Measurements from ENCODE around the gene SRP14. TPM values are rescaled to one million over a fixed set of nuclear protein-coding genes. Genes with fewer than 3 reads are reported as not detected.

SRP14 gene
- polyA plus RNA-seq, 1 experiment = 305 TPM

DNA sequence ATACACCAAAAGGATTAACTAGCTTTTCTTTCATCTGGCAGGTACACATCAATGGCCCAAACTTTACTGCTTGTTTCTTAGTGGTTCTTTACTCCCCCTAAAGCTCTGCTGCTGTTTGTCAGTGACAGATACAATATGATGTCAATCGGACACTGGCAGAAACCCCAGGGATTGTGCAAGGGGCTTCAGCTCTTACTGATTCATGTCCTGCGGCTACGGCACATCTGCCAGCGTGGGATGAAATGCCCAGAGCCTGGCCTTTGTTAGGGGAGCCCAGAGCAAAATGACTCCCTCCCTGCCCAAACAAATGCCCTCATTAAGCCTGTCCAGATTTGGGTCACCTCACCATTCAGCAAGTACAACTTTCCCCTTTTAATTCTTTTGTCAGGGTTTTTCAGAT is 28.3 kb downstream of the SRP14 start:
- CTCF ChIA-PET = interaction anchor here (0.7 kb wide), 1 partner anchor 9 kb away, joined by 3 read pairs; no protein-coding TSS in a partner anchor
- DNase-seq (ENCODE audit: low read depth) = no peak
- Histone ChIP-seq H3K4me3 (ENCODE audit: low read depth, low read length) (no peak overlapping the region), H3K36me3 (ENCODE audit: control insufficient read depth, insufficient read depth, low read length) (peaks cover 14% of the 10 kb centered on the region), H3K27me3 (ENCODE audit: control insufficient read depth, insufficient read depth, low read length) (no peaks in the 10 kb centered on the region)
- TF ChIP-seq, protein P1, sequence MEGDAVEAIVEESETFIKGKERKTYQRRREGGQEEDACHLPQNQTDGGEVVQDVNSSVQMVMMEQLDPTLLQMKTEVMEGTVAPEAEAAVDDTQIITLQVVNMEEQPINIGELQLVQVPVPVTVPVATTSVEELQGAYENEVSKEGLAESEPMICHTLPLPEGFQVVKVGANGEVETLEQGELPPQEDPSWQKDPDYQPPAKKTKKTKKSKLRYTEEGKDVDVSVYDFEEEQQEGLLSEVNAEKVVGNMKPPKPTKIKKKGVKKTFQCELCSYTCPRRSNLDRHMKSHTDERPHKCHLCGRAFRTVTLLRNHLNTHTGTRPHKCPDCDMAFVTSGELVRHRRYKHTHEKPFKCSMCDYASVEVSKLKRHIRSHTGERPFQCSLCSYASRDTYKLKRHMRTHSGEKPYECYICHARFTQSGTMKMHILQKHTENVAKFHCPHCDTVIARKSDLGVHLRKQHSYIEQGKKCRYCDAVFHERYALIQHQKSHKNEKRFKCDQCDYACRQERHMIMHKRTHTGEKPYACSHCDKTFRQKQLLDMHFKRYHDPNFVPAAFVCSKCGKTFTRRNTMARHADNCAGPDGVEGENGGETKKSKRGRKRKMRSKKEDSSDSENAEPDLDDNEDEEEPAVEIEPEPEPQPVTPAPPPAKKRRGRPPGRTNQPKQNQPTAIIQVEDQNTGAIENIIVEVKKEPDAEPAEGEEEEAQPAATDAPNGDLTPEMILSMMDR (IDR thresholded peaks at IDR 0.05; ENCODE audit: insufficient read depth, low read depth, low read length) = no peak
- POLR2A ChIA-PET = no interaction called here

DNA sequence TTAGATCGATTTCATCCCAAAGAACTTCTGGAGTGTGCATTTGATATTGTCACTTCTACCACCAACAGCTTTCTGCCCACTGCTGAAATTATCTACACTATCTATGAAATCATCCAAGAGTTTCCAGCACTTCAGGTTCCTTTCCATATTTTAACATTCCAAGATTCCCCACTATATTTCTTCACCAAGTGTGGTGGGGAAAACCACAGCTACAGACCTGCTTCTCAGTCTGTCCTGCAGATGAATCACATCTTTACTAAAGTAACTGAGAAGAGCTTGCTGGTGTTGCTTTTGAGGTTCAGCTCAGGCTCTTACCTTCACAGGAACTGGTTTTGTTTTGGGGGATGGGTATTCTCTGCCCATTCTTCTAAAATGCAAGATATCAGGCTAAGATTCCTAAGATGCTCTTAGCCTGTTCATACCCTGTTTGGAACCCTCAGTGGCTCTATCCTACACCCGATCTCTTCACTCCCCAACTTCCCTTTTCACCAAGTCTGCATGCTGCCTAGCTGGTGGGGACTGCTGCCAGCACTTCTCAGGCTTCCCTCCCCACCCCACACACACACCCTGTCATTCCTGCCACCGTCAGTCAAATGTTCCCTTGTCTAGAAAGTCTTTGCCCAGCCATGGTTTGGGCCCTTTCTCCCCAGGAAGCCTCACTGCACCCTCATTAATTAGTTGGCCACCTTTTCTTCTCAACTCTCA is 30.8 kb downstream of the SRP14 start:
- ChIA-PET POLR2A (interaction anchor here (0.5 kb wide), 1 partner anchor 37 kb away, joined by 12 read pairs; no protein-coding TSS in a partner anchor), CTCF (interaction anchor here (0.6 to 1.8 kb wide), 4 partner anchors 22 to 323 kb away, joined by 3 to 4 read pairs (median 4); no protein-coding TSS in a partner anchor)
- TF ChIP-seq, protein P1 (IDR thresholded peaks at IDR 0.05; ENCODE audit: insufficient read depth, low read depth, low read length) = no peak
- no peak for DNase-seq (ENCODE audit: low read depth)
- Histone ChIP-seq H3K36me3 (ENCODE audit: control insufficient read depth, insufficient read depth, low read length) (peaks cover 12% of the 10 kb centered on the region), H3K4me3 (ENCODE audit: low read depth, low read length) (no peak overlapping the region), H3K27me3 (ENCODE audit: control insufficient read depth, insufficient read depth, low read length) (no peaks in the 10 kb centered on the region)

DNA sequence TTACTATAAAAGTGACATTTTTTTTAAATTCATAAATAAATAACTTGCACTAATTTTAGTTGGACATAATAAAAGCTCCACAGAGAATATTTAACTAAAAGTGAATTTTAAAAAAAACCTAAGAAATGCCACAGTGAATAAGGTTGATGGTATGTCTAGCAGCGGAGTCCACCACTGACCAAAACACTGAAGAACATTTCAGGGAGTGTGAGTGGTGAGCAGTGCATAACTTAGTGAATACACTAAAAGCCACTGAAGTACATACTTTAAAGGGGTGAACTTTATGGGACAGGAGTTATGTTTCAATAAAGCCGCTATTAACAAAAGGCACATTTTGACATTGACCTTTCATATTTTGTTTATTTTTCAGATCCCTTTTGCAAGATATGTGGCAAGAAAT is 32.3 kb downstream of the SRP14 start:
- no peaks in the 10 kb centered on the region for H3K27me3 ChIP-seq (ENCODE audit: control insufficient read depth, insufficient read depth, low read length)
- peak; percentile 49 for DNase-seq (ENCODE audit: low read depth)
- H3K36me3 ChIP-seq (ENCODE audit: control insufficient read depth, insufficient read depth, low read length) = peaks cover 13% of the 10 kb centered on the region
- TF ChIP-seq, protein P1 (IDR thresholded peaks at IDR 0.05; ENCODE audit: insufficient read depth, low read depth, low read length) = no peak
- ChIA-PET POLR2A (no interaction called here), CTCF (interaction anchor here (0.7 to 1.8 kb wide), 2 partner anchors 19 to 23 kb away, joined by 4 read pairs; no protein-coding TSS in a partner anchor)
- H3K4me3 ChIP-seq (ENCODE audit: low read depth, low read length) = no peak overlapping the region

DNA sequence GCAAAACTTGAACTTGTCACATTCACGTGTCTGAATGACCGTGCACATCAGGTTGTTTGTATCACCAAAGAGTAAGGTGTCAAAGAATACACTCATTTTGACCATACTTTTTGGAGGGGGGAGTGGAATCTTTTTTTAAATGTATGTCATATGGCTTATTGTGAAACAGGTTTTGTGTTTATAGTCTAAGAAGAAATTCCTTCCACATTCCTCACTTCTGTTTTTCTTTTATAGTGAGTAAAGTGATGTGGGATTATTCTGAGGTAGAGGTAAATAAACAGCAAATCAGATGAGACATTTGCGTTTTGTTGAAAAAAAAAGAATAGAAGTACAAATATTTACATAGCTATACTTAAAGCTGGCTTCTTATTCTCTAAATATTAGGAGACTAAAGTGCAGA is 33.0 kb downstream of the SRP14 start:
- Histone ChIP-seq H3K27me3 (ENCODE audit: control insufficient read depth, insufficient read depth, low read length) (no peaks in the 10 kb centered on the region), H3K4me3 (ENCODE audit: low read depth, low read length) (no peak overlapping the region), H3K36me3 (ENCODE audit: control insufficient read depth, insufficient read depth, low read length) (peaks cover 15% of the 10 kb centered on the region)
- DNase-seq (ENCODE audit: low read depth) = no peak
- ChIA-PET CTCF (interaction anchor here (0.7 kb wide), 2 partner anchors 20 to 117 kb away, joined by 3 to 4 read pairs; no protein-coding TSS in a partner anchor), POLR2A (no interaction called here)
- TF ChIP-seq, protein P1 (IDR thresholded peaks at IDR 0.05; ENCODE audit: insufficient read depth, low read depth, low read length) = no peak

DNA sequence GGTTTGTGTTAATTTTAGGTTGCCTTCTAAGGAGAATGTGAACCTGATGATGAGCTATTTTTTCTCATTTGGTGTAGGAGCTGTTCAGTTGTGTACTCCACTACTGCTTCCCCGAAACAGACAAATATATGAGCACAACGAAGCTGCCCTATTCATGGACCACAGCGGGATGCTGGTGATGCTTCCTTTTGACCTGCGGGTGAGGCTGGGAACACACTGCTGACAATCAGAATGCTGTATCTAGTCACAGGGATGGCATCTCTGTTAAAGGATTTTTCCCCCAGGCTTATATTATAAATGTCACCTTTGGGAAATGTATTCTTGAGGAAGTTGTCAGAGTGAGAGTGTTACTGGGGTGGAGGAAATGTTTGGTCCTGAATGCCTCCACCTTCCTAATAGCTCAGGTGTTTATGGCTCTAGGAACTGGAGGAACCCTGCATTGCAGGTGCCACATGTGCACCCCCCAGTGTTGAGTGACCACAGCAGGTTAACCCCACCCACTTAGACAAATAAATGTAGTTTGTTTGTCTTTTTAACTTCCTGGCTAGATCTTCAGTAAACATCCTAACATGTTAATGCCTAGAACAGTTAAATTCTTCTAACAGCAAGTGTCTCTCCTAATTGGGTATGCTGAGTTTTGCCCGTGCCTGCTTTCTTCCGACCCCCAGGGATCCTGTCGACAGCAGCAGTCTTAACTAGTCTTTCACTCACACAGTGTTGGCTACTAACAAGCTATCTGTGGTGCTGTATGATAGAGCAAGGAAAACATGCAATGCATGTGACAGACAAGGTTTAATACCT is 35.7 kb downstream of the SRP14 start:
- DNase-seq (ENCODE audit: low read depth) = no peak
- H3K36me3 ChIP-seq (ENCODE audit: control insufficient read depth, insufficient read depth, low read length) = peaks cover 11% of the 10 kb centered on the region
- TF ChIP-seq, protein P1 (IDR thresholded peaks at IDR 0.05; ENCODE audit: insufficient read depth, low read depth, low read length) = no peak
- H3K27me3 ChIP-seq (ENCODE audit: control insufficient read depth, insufficient read depth, low read length) = no peaks in the 10 kb centered on the region
- H3K4me3 ChIP-seq (ENCODE audit: low read depth, low read length) = no peak overlapping the region
- POLR2A ChIA-PET = no interaction called here
- CTCF ChIA-PET = interaction anchor here (1.2 kb wide), 1 partner anchor 220 kb away, joined by 3 read pairs; the partner anchor contains the start of gene FSIP1
